ENCODE data around the gene EPHA5.

The EPHA5 gene

GRCh38 chr4:65420036-65420435, 250.3 kb downstream of the EPHA5 start:
- no peak for DNase-seq (ENCODE audit: extremely low spot score)
- POLR2A ChIA-PET, result no interaction called here
- TF ChIP-seq CTCF (IDR thresholded peaks at IDR 0.05; ENCODE audit: control extremely low read depth, extremely low read depth, low read depth, missing control alignments), result no peak
- CTCF ChIA-PET, result interaction anchor here (1.4 kb wide), 1 partner anchor 18 kb away, joined by 3 read pairs; no protein-coding TSS in a partner anchor

GRCh38 chr4:65416891-65417290, 253.4 kb downstream of the EPHA5 start:
- CTCF ChIA-PET, result interaction anchor here (1.3 kb wide), 1 partner anchor 12 kb away, joined by 3 read pairs; no protein-coding TSS in a partner anchor
- no peak for TF ChIP-seq CTCF (IDR thresholded peaks at IDR 0.05; ENCODE audit: control extremely low read depth, extremely low read depth, low read depth, missing control alignments)
- POLR2A ChIA-PET, result no interaction called here
- no peak for DNase-seq (ENCODE audit: extremely low spot score)

GRCh38 chr4:65407483-65407882, 262.8 kb downstream of the EPHA5 start:
- ChIA-PET POLR2A (no interaction called here), CTCF (no interaction called here)
- TF ChIP-seq CTCF (IDR thresholded peaks at IDR 0.05; ENCODE audit: control extremely low read depth, extremely low read depth, low read depth, missing control alignments), result no peak
- no peak for DNase-seq (ENCODE audit: extremely low spot score)

GRCh38 chr4:65401083-65401482, 269.2 kb downstream of the EPHA5 start:
- CTCF ChIA-PET, result no interaction called here
- POLR2A ChIA-PET, result no interaction called here
- no peak for TF ChIP-seq CTCF (IDR thresholded peaks at IDR 0.05; ENCODE audit: control extremely low read depth, extremely low read depth, low read depth, missing control alignments)

GRCh38 chr4:65399084-65399483, 271.2 kb downstream of the EPHA5 start:
- no peak for TF ChIP-seq CTCF (IDR thresholded peaks at IDR 0.05; ENCODE audit: control extremely low read depth, extremely low read depth, low read depth, missing control alignments)
- ChIA-PET POLR2A (no interaction called here), CTCF (interaction anchor here (1.0 kb wide), 1 partner anchor 17 kb away, joined by 3 read pairs; no protein-coding TSS in a partner anchor)

More at GRCh38 chr4:65401083-65401482, 269.2 kb downstream of the EPHA5 start:
- no peak for DNase-seq (ENCODE audit: extremely low spot score)

GRCh38 chr4:65393078-65393477, 277.2 kb downstream of the EPHA5 start:
- POLR2A ChIA-PET, result no interaction called here
- no peak for DNase-seq (ENCODE audit: extremely low spot score)
- no peak for TF ChIP-seq CTCF (IDR thresholded peaks at IDR 0.05; ENCODE audit: control extremely low read depth, extremely low read depth, low read depth, missing control alignments)
- CTCF ChIA-PET, result no interaction called here

More at GRCh38 chr4:65399084-65399483, 271.2 kb downstream of the EPHA5 start:
- no peak for DNase-seq (ENCODE audit: extremely low spot score)

GRCh38 chr4:65392488-65392887, 277.8 kb downstream of the EPHA5 start:
- no peak for TF ChIP-seq CTCF (IDR thresholded peaks at IDR 0.05; ENCODE audit: control extremely low read depth, extremely low read depth, low read depth, missing control alignments)
- no peak for DNase-seq (ENCODE audit: extremely low spot score)
- CTCF ChIA-PET, result no interaction called here
- POLR2A ChIA-PET, result no interaction called here

All from GM10248 (cell line).